Neural progenitor cell (in vitro differentiated cells): Measurements from ENCODE around the gene PPL. TPM values are rescaled to one million over a fixed set of nuclear protein-coding genes. Genes with fewer than 3 reads are reported as not detected.

Experiments used
- DNase-seq: peaks from one replicate; pipeline ENCODE4 v3.0.0-alpha.2; 2016; ENCODE audit warnings: low spot score
- H2AFZ ChIP-seq: fragments of 200-600 bp; sonication (generic); replicated peaks from 2 replicates; pipeline ENCODE4 v1.6.1; 2016; ENCODE audit warnings: antibody characterized with exemption
- H3F3A ChIP-seq: fragments of 200-600 bp; sonication (generic); 2 replicates; pipeline ENCODE4 v1.6.1; 2016; ENCODE audit warnings: antibody characterized with exemption, low read depth
- H3K27ac ChIP-seq: fragments of 200-600 bp; sonication (generic); 2 replicates; pipeline ENCODE4 v1.5.1; 2016; ENCODE audit warnings: mild to moderate bottlenecking
- H3K27me3 ChIP-seq: fragments of 200-600 bp; sonication (generic); 2 replicates; pipeline ENCODE4 v1.6.1; 2016; ENCODE audit warnings: mild to moderate bottlenecking, moderate library complexity
- H3K36me3 ChIP-seq: fragments of 200-600 bp; sonication (generic); 2 replicates; pipeline ENCODE4 v1.5.1; 2016
- H3K4me1 ChIP-seq: fragments of 200-600 bp; sonication (generic); 2 replicates; pipeline ENCODE4 v1.6.1; 2016; ENCODE audit warnings: mixed run types
- H3K4me2 ChIP-seq: fragments of 200-600 bp; sonication (generic); 2 replicates; pipeline ENCODE4 v1.6.1; 2016
- H3K4me3 ChIP-seq: fragments of 200-600 bp; sonication (generic); 2 replicates; pipeline ENCODE4 v1.5.1; 2016
- H3K79me2 ChIP-seq: fragments of 200-600 bp; sonication (generic); 2 replicates; pipeline ENCODE4 v1.6.1; 2016; ENCODE audit warnings: low read depth
- H3K9ac ChIP-seq: fragments of 200-600 bp; sonication (generic); 2 replicates; pipeline ENCODE4 v1.6.1; 2016
- H3K9me3 ChIP-seq: fragments of 200-600 bp; sonication (generic); 2 replicates; pipeline ENCODE4 v1.5.1; 2016; ENCODE audit warnings: low read depth
- H4K20me1 ChIP-seq: fragments of 200-600 bp; sonication (generic); 2 replicates; pipeline ENCODE4 v1.6.1; 2016; ENCODE audit warnings: low read depth
- H3K27ac Mint-ChIP-seq: 3 replicates; pipeline ENCODE4 v1.8.0; 2021; ENCODE audit warnings: mixed read lengths
- H3K27me3 Mint-ChIP-seq: 2 replicates; pipeline ENCODE4 v1.8.0; 2022; ENCODE audit warnings: low read depth, mild to moderate bottlenecking, inconsistent platforms, moderate library complexity, mixed read lengths; ENCODE audit not compliant: insufficient read depth
- H3K36me3 Mint-ChIP-seq: 3 replicates; pipeline ENCODE4 v1.8.0; 2021; ENCODE audit warnings: mixed read lengths
- H3K4me1 Mint-ChIP-seq: 3 replicates; pipeline ENCODE4 v1.8.0; 2021; ENCODE audit warnings: mixed read lengths
- H3K4me3 Mint-ChIP-seq: 3 replicates; pipeline ENCODE4 v1.8.0; 2021; ENCODE audit warnings: mild to moderate bottlenecking, moderate library complexity, mixed read lengths
- H3K9me3 Mint-ChIP-seq: 3 replicates; pipeline ENCODE4 v1.8.0; 2020; ENCODE audit warnings: mixed read lengths
- CTCF ChIP-seq: fragments of 200-600 bp; sonication (generic); IDR thresholded peaks from 2 replicates; pipeline ENCODE4 v1.5.1; 2017; ENCODE audit warnings: antibody characterized with exemption, mild to moderate bottlenecking
- EZH2 ChIP-seq: fragments of 200-600 bp; sonication (generic); IDR thresholded peaks from 2 replicates; pipeline ENCODE4 v1.6.1; 2017; ENCODE audit warnings: antibody characterized with exemption, mild to moderate bottlenecking, moderate library complexity
- EZH2phosphoT487 ChIP-seq: fragments of 200-600 bp; sonication (generic); IDR thresholded peaks from 2 replicates; pipeline ENCODE4 v1.6.1; 2017; ENCODE audit warnings: antibody characterized with exemption
- total RNA-seq: library from RNA; depleted of rRNA; stranded (reverse); fragments of >200 nt; gene quantifications from 2 replicates; pipeline ENCODE4 v1.2.3, GENCODE V29; 2015; ENCODE audit warnings: low replicate concordance

The PPL gene
- total RNA-seq, 1 donor from 2014 or later, result 1.0 TPM

- no peak overlapping the region for H3K4me3 Mint-ChIP-seq
- H3K36me3 Mint-ChIP-seq, result peaks cover 39% of the 10 kb centered on the region
- H3K4me1 ChIP-seq, result no peaks in the 10 kb centered on the region
- no peaks in the 10 kb centered on the region for H3K9me3 Mint-ChIP-seq
- H3K4me2 ChIP-seq, result no peak overlapping the region
- no peaks in the 10 kb centered on the region for H3F3A ChIP-seq
- no peaks in the 10 kb centered on the region for H3K36me3 ChIP-seq
- peak overlapping the region; percentile 47 for H3K27ac Mint-ChIP-seq
- DNase-seq, result no peak
- H3K9ac ChIP-seq, result no peak overlapping the region
- H3K9me3 ChIP-seq, result no peaks in the 10 kb centered on the region
- H4K20me1 ChIP-seq, result no peaks in the 10 kb centered on the region
- H3K27me3 ChIP-seq, result no peaks in the 10 kb centered on the region
- H3K27ac ChIP-seq, result no peak overlapping the region
- H3K27me3 Mint-ChIP-seq, result peaks cover 3% of the 10 kb centered on the region
- no peaks in the 10 kb centered on the region for H3K4me1 Mint-ChIP-seq
- H2AFZ ChIP-seq, result no peak overlapping the region
- H3K79me2 ChIP-seq, result no peaks in the 10 kb centered on the region
- TF ChIP-seq EZH2 (no peak), EZH2phosphoT487 (no peak), CTCF (no peak)
- H3K4me3 ChIP-seq, result no peak overlapping the region
These were observed 50.8 kb downstream of the PPL start for GRCh38 chr16:4886151-4886550.

- Histone ChIP-seq H3K4me3 (no peak overlapping the region), H3F3A (no peaks in the 10 kb centered on the region), H4K20me1 (no peaks in the 10 kb centered on the region), H3K9ac (no peak overlapping the region), H3K4me2 (no peak overlapping the region), H3K4me1 (no peaks in the 10 kb centered on the region), H3K27ac (no peak overlapping the region), H3K79me2 (no peaks in the 10 kb centered on the region), H3K9me3 (no peaks in the 10 kb centered on the region), H2AFZ (no peak overlapping the region), H3K27me3 (no peaks in the 10 kb centered on the region), H3K36me3 (no peaks in the 10 kb centered on the region)
- TF ChIP-seq EZH2phosphoT487 (no peak), CTCF (no peak), EZH2 (no peak)
- H3K27ac Mint-ChIP-seq, result peak overlapping the region; percentile 47
- H3K27me3 Mint-ChIP-seq, result peaks cover 3% of the 10 kb centered on the region
- no peaks in the 10 kb centered on the region for H3K9me3 Mint-ChIP-seq
- no peaks in the 10 kb centered on the region for H3K4me1 Mint-ChIP-seq
- H3K36me3 Mint-ChIP-seq, result peaks cover 40% of the 10 kb centered on the region
- no peak for DNase-seq
- no peak overlapping the region for H3K4me3 Mint-ChIP-seq
These were observed 51.7 kb downstream of the PPL start for GRCh38 chr16:4884972-4885874.

- Mint-ChIP-seq H3K4me3 (no peak overlapping the region), H3K4me1 (no peaks in the 10 kb centered on the region), H3K27me3 (peaks cover 3% of the 10 kb centered on the region), H3K9me3 (no peaks in the 10 kb centered on the region), H3K36me3 (peaks cover 40% of the 10 kb centered on the region), H3K27ac (no peak overlapping the region)
- Histone ChIP-seq H3K36me3 (no peaks in the 10 kb centered on the region), H3K9ac (no peak overlapping the region), H3F3A (no peaks in the 10 kb centered on the region), H4K20me1 (no peaks in the 10 kb centered on the region), H3K79me2 (no peaks in the 10 kb centered on the region), H3K9me3 (no peaks in the 10 kb centered on the region), H3K4me2 (no peak overlapping the region), H3K27ac (no peak overlapping the region), H3K27me3 (no peaks in the 10 kb centered on the region), H3K4me3 (no peak overlapping the region), H2AFZ (no peak overlapping the region), H3K4me1 (no peaks in the 10 kb centered on the region)
- no peak for DNase-seq
- no peak for TF ChIP-seq EZH2
- no peak for TF ChIP-seq CTCF
- no peak for TF ChIP-seq EZH2phosphoT487
These were observed 52.7 kb downstream of the PPL start for GRCh38 chr16:4884209-4884608.
